ENCODE results near the gene KRT37.

Gene KRT37

DNA sequence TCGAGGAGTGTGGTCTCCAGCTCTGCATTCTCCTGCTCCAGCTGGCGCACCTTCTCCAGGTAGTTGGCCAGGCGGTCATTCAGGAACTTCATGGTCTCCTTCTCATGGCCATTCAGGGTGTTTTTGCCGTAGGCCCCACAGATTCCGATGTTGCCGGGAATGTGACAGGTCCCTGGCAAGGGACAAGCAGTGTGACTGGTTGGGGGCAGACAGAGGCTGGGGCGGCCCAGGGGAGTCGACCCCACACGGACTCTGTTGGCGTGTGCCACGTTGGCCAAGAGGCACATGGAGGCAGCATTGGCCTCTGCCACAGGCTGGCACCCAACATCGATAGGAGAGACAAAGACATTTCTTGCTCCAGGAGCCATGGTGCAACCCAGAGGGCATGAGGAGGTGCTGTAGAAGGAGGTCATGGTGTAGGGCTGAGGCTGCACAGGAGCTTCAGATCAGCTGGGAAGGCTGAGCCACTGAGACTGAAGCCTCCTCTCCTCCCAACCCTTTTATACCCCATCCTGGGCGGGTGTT lies at the start of gene KRT37:
TSS of gene KRT37 (minus strand) at position 475 of the 525 bp plus-strand sequence. CDS start at position 413, 62 bp downstream.
- ChIA-PET CTCF (no interaction called here), POLR2A (ENCODE audit: low non-redundant PET) (no interaction called here)
- TF ChIP-seq, protein P1, sequence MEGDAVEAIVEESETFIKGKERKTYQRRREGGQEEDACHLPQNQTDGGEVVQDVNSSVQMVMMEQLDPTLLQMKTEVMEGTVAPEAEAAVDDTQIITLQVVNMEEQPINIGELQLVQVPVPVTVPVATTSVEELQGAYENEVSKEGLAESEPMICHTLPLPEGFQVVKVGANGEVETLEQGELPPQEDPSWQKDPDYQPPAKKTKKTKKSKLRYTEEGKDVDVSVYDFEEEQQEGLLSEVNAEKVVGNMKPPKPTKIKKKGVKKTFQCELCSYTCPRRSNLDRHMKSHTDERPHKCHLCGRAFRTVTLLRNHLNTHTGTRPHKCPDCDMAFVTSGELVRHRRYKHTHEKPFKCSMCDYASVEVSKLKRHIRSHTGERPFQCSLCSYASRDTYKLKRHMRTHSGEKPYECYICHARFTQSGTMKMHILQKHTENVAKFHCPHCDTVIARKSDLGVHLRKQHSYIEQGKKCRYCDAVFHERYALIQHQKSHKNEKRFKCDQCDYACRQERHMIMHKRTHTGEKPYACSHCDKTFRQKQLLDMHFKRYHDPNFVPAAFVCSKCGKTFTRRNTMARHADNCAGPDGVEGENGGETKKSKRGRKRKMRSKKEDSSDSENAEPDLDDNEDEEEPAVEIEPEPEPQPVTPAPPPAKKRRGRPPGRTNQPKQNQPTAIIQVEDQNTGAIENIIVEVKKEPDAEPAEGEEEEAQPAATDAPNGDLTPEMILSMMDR (conservative IDR thresholded peaks at IDR 0.05; ENCODE audit: low read depth), result no peak
- DNase-seq (ENCODE audit: low spot score), result no peak
- H3K27ac ChIP-seq, result no peak within 1 kb of the TSS

DNA sequence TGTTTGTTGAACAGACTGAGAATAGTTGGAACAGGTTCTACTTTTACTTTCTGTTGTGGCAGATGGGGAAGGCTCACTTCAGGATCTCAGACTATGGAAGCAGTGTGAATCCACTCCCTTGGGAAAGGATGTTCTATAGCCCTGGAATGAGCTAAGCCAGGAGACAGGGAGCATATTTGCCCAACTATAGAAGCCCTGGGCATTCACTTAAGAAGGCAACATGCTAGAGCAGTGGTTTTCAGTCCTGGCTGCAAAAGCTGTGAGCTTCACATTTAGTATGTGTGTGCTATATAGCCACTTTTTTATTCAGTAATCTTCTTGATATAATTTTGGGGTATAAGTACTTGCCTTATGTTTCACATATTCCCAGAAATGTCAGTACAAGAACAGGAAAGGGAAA lies 44.0 kb upstream of the KRT37 start:
- ChIA-PET POLR2A (ENCODE audit: low non-redundant PET) (no interaction called here), CTCF (no interaction called here)
- no peak overlapping the region for H3K27ac ChIP-seq
- DNase-seq (ENCODE audit: low spot score), result no peak
- TF ChIP-seq, protein P1 (conservative IDR thresholded peaks at IDR 0.05; ENCODE audit: low read depth), result no peak

DNA sequence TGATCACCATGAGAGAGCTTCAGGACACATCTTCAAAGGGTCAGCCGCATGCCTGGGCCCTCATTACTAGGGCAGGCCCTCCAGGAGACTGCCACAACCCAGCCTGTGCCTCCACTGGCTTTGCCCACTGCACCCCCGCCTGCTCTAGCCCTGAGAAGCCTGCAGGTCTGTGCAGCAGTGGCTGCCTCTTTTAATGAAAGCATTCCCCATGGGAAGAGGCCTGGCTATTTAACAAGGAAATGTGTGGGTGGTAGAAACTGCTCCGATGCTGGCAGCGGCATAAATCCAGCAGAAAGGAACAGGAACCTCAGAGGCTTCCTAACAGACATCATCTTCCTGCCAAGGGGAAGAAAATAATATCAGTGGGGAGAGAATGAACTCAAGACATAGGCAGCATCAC lies 43.2 kb upstream of the KRT37 start:
- TF ChIP-seq, protein P1 (conservative IDR thresholded peaks at IDR 0.05; ENCODE audit: low read depth), result no peak
- H3K27ac ChIP-seq, result no peak overlapping the region
- POLR2A ChIA-PET (ENCODE audit: low non-redundant PET), result no interaction called here
- CTCF ChIA-PET, result no interaction called here
- no peak for DNase-seq (ENCODE audit: low spot score)

DNA sequence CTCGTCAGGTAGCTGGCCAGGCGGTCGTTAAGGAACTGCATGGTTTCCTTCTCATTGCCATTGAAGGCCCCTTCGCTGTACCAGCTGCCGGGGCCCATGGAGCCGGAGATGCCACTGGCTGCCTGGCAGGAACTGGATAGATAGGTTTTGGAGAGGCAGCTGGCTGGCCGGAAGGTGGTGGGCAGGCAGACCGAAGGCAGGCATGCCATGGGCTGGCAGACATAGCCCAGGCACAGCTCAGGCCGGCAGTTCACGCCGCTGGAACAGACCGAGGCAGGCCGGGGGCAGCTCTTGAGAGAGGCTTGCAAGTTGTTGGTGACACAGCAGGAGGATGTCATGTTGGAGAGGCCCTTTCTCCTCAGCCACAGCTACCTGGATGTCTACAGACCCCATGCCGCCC lies 42.6 kb upstream of the KRT37 start, which contains the start of gene KRT32:
TSS of gene KRT32 (minus strand) at position 399 of the 400 bp plus-strand sequence. CDS start at position 338, 61 bp downstream.
- no peak within 1 kb of the TSS for H3K27ac ChIP-seq
- TF ChIP-seq, protein P1 (conservative IDR thresholded peaks at IDR 0.05; ENCODE audit: low read depth), result no peak
- no peak for DNase-seq (ENCODE audit: low spot score)
- CTCF ChIA-PET, result interaction anchor here (1.1 kb wide), 1 partner anchor 798 kb away, joined by 3 read pairs; no protein-coding TSS in a partner anchor
- POLR2A ChIA-PET (ENCODE audit: low non-redundant PET), result no interaction called here

DNA sequence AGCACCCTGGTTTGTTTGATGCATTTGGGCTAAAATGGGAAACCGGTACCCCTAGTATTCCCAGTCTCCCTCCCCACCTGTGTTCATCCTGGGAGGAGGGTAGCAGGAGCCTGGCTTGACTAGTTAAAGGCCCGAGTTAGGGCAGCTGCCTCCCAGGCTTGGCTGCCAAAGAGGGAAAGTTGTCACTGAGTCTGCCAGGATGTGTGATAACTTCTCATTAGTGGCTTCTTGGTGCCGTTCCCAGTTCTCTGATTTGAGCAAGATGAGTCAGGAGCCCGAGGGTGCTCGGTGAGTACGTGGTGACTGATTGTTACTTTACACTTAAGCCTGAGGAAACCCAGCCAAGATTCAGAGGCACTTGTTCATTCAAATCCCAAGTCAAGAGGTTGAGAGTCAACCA lies 40.3 kb upstream of the KRT37 start:
- H3K27ac ChIP-seq, result peak overlapping the region; percentile 78
- DNase-seq (ENCODE audit: low spot score), result peak; percentile 95
- POLR2A ChIA-PET (ENCODE audit: low non-redundant PET), result no interaction called here
- CTCF ChIA-PET, result no interaction called here
- TF ChIP-seq, protein P1 (conservative IDR thresholded peaks at IDR 0.05; ENCODE audit: low read depth), result no peak

DNA sequence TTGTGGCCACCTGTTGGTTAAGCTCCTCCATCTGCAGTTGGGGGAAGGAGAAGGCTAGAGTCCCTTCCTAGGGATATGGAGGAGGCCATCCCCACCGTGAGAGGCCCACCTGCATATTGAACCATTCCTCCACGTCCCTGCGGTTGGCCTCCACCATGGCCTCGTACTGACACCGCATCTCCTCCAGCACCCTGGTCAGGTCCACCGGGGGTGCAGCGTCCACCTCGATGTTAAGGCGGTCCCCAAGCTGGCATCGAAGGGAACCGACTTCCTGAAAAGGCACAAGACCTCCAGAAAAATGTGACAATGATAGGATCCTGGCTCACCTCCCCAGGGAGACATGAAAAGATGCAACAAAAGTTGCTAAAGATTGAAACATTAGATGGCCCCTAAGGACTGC lies 39.8 kb upstream of the KRT37 start:
- TF ChIP-seq, protein P1 (conservative IDR thresholded peaks at IDR 0.05; ENCODE audit: low read depth), result no peak
- ChIA-PET POLR2A (ENCODE audit: low non-redundant PET) (no interaction called here), CTCF (no interaction called here)
- peak overlapping the region; percentile 78 for H3K27ac ChIP-seq
- DNase-seq (ENCODE audit: low spot score), result no peak
